HG03175 (cell line): ENCODE data around the gene SPDYE4.

Experiments
- ATAC-seq: cut with Tn5 transposase; IDR thresholded peaks from one replicate; pipeline ENCODE4 v1.9.1; 2021; ENCODE audit warnings: mild to moderate bottlenecking, moderate library complexity; ENCODE audit not compliant: unreplicated experiment

The SPDYE4 gene

GRCh38 chr17:8785547-8786413, 27.4 kb upstream of the SPDYE4 start:
- no peak for ATAC-seq

DNA sequence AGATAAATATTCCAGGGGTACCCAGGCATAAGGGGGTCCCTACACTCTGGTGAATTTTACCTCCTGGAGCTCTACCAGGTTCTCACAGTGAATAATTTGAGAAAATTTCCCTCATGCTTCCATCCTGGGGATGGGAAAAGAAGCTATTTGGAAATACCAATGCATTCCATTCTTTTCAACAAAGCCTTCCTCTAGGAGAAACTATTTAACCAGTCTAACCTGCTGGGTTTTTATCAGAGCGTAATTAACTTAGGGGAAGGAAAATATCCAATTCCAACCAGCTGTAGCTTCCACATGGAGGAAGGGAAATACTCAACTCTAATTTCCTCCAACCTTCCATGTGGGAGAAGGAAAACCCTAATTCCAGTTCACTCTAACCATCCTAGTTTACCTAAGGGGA, 23.8 kb upstream of the SPDYE4 start:
- ATAC-seq, result no peak

GRCh38 chr17:8781776-8782175, 23.4 kb upstream of the SPDYE4 start:
- ATAC-seq, result no peak

DNA sequence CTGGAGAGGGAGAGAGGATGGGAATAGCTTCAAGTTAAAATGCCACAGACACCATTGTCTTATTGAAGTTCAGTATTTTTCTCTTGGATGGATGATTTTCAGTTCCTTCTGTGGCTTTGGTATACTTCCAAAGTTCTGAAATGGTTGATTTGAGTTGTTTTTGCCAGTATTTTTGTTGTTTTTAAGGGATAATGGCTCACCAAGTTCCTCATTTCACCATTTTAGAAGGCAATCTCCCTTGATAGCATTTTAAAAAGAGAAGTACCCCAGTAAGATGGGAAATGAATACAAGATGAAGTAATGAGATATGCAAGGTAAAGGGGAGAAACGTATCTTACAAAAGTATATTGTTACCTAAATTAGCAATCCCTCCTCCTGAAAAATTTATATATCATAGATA, 18.5 kb upstream of the SPDYE4 start:
- ATAC-seq, result no peak

GRCh38 chr17:8776248-8776647, 17.9 kb upstream of the SPDYE4 start:
- ATAC-seq, result no peak

DNA sequence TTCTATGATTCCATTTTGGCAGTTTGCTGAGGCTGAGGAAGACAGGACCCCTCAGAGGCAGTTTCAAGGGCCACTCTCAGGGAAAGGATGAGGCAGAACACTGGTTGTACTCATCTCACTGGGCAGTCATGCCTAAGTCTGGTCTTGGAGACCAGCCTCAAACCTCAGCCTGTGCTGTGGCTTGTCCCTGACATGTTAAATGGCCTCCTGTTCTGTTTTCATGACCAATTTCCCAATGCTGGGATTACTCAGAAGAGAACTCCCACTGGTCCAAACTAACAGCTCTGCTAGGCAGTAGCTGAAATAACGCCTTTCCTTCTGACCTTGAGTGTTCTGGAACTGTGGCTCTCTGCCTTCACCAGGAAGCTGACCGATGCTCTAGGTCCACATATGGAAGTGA, 8.4 kb upstream of the SPDYE4 start:
- no peak for ATAC-seq

- ATAC-seq, result no peak
Observed at GRCh38 chr17:8762012-8762411, 3.7 kb upstream of the SPDYE4 start.

GRCh38 chr17:8757189-8757588, 1.2 kb downstream of the SPDYE4 start:
- ATAC-seq, result no peak

DNA sequence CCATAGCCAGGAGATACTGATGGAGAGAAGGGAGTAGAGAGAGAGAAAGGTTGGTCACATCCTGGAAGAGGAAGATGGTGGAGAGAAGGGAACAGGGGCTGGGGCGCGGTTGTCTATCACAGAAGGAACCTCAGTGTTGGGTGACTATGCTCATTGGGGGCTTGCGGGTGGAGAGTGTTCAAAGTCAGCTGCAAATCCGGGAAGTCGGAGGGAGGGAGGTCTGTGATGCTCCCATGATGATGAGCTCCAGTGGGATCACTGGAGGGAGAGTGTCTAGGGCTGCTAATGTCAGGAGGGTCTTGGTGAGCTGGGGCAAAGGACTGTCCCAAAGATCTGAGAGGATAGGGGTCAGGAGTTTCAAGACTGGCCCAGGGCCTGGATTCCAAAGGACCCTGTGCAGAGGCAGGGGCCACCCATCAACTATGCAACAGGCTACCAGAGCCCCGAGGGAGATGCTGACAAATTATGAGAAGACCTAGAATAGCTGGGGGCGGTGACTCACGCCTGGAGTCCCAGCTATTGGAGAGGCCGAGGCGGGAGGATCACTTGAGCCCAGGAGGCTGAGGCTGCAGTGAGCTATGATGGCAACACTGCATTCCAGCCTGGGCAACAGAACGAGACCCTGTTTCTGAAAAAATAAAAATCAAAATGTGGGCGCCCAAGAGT, 2.6 kb downstream of the SPDYE4 start:
- ATAC-seq, result no peak

DNA sequence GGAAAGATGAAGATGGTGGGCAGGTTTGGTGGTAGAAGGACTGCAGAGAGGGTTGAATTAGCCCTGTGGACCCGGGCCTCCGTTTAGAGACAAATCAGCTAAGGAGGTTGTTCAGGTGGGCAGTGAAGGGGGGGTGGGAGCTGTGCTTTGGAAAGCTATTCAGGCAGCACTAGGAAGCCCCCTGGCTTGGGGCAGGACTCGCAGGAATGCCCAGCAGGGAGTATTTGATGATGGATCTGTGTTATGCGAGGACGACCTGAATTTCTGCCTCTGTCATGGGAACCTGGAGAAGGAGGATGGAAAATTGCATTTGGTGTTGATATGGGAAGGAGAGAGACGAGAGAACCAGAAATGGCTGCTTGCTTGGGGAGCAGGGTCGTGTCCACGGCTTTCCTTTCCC, 3.5 kb downstream of the SPDYE4 start:
- ATAC-seq, result no peak

DNA sequence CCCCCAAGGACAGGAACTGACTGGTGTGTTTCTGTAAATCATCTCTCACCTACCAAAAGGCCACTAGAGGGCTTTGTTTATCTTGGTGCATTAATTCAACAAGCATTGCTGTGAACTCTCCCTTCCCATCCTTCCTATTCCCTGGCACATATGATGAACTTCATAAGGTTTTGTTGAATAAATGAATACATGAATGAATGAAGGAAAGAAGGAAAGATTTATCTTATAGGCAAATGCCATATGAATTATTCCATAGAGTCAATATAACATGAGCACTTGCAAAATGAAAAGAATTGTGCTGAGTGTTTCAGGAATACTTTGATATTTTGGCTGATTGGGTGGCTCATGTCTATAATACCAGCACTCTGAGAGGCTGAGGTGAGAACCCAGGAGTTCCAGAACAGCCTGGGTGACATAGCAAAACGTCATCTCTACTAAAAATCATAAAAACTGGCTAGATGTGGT, 4.3 kb downstream of the SPDYE4 start:
- ATAC-seq, result no peak

DNA sequence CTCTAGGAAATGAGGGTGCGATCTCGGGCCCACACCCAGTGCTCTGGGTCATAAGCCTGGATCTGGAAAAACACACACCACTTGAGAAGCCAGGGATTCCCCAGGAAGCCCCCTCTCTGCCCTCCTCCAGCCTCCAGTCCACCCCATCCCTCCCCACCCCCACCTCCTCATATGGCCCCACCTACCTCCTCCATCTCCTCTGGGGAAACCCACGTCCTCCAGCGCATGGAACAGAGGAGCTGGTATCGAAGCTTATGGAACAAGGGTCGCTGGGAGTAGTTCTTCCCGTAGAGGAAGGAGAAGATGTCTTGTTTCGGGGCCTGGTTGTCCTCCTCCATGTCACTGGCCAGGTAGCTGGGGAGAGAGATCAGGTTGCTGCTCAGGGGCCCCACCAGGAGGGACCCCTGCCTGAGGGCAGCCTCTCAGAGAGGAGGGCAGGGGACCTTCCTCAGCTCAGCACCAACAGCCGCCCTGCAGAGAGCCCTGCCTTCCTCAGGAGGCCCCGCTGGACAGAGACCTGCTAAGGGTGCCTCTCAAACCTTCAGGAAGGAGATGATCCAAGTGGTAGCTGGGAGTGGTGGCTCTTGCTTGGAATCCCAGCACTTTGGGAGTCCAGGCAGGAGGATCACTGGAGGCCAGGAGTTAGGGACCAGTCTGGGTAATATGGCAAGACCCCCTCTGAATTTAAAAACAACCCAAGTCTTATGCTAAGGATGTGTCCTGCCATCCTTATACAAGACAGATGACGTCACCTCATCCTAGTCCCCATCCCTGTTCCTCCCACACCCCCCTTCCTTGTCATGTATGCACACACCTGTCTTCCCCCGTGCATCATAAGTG, 5.0 kb downstream of the SPDYE4 start:
- ATAC-seq, result no peak

DNA sequence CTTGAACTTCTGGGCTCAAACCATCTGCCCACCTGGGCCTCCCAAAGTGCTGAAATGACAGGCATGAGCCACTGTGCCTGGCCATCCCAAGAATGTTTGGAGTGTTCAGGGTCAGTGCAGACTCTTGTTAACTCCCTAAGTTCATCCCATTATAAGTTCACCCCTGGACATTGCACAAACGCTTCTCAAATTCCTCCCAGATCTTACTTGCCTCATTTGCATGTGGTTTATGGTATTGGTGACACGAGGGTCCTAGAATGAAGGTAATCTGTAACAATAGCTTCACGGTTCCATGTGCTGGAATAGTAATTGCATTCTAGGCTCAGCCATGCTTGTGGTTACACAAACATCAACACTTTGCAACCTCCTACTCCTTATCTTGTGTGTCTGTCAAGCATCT, 8.7 kb downstream of the SPDYE4 start:
- no peak for ATAC-seq

- no peak for ATAC-seq
Observed at GRCh38 chr17:8747742-8748141, 10.6 kb downstream of the SPDYE4 start.

DNA sequence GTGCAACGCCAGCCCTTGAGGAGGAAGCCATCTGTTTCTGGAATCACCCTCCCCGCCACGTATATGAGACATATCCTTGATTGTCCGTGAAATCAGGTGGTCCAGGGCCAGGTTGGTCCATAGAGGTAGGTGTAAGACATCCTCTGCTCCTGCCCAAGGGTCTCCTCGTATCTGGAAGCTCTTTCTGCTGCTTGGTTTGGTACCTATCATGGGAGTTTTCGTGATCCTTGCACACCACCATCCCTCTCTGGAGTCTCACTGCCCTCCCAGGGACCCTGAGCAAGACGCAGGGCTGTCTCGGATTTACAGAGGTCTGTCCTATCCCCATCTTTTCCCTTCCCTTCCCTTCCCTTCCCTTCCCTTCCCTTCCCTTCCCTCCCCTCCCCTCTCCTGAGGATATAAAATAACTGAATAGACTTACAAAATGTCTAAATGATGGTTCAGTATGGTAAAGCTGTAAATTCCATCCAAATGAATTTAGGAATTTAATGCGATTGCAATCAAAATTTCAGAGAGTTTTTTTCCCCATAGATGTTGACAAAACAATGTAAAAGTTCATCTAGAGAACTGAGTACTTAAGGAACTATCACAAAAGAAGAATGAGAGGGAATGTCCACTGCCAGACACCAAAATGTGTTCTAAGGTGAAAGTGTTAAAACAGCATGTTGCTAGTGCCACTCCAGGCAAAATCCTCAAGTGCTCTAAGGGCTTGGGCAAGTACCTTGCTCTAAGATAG, 11.7 kb downstream of the SPDYE4 start:
- ATAC-seq, result no peak

DNA sequence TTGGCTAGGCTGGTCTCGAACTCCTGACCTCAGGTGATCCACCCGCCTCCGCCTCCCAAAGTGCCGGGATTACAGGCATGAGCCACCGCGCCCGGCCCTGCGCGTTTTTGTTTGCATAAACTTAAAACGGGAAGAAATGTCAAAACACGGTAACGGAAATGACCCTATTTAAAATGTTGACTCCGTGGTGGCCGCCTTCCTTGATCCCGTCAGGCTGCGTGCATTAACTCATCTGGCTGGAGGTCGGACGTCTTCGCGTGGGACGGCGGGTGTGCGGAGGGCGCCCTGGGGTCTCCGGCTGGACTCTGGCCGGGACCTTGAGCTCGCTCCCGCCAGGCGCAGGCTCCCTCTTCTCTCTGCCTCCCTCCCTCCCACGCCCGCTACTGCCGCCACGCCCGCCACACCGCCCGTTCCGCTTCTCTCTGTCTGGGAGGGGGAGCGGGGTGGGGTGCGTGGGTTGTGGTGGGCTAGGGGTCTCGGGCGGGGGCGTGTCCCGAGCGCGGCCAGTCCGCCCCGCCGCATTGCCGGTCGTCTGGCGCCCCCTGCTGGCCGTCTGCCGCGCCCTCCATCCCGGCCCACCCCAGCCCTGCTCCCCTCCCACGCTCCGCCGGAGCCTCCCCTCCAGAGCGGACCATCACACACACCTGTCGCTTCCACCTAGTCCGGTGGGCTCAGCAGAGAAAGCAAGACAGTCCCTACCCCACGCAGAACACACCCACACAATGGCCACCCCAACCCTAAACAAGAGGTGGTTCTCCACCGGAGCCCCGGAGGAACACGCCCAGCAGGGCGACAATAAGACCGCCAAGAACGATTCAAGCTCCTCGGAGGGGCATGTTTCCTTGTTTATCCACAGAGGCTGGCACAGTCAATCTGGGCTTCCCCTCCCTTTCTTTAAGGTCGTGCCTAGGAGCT, 12.5 kb downstream of the SPDYE4 start:
- peak; percentile 59 for ATAC-seq

DNA sequence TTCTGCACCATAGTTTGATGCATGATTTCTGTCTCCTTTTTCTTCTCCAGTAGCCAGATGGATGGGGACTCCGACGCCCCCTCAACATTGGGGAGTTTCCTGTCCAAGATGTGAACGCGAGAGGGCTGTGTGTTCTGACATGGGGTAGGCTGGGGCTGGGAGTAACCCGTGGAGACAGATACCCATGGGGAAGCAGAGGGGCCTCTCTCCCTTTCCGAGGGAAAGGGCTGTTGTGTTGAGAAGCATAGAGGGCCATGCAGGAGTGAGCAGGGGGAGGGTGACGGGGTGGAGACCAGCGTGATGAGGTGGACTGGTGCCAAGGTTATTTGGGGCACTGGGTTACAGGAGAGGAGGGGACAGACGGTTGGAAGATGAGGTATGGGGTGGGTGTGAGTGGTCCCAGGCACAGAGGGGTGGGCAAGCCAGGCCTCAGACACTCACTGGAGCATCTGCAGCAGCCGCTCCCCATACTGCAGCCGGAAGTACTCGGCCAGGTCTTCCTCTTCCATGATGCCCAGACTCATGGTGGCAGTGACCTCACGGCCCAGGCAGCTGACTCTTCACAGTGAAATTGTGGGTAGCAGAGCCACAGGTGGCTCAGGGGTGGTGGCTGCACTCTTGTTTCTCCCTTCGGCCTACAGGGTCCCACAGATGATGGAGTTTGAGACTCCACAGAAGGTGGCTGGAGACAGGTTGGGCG, 14.1 kb downstream of the SPDYE4 start:
- ATAC-seq, result no peak

- ATAC-seq, result no peak
Observed at GRCh38 chr17:8742819-8743218, 15.5 kb downstream of the SPDYE4 start.

DNA sequence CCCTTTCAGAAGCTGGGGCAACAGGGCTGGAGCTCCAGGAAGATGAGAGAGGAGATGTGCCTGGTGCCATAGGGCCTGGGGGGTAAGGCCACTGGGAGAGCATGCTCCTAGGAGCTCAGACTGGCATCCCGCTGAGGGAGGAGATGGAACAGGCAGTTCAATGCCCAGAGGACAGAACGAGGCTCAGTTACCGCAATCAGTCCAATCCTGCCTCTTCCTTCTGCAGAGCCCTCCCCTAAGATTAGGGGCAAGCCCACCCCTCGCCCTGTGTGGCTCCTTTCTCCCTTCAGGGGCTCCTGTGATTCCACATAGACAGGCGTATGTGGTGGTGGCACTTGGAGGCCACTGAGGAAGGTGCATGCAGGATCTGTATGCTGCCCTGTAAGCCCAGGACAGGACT, 16.1 kb downstream of the SPDYE4 start:
- no peak for ATAC-seq
